Spleen (tissue), 7 donors: ENCODE measurements around the gene PLCB2.

ENCODE experiments used
- POLR2A ChIP-seq, 3 donors: fragments of 450-650 bp; IDR thresholded peaks; one replicate each; pipeline ENCODE4 v1.5.1; 2017; ENCODE audit warnings: antibody characterized with exemption in 3 of 3, mild to moderate bottlenecking in 1 of 3
- POLR2AphosphoS5 ChIP-seq, 3 donors: sonication (generic); formaldehyde crosslinking; IDR thresholded peaks; one replicate each; pipeline ENCODE4 v1.5.1; 2017; ENCODE audit warnings: antibody characterized with exemption in 3 of 3
- TF ChIP-seq, protein P1 (sequence below), 11 experiments: fragments of 200-600 bp in 7 of 11; fragments of 450-650 bp in 4 of 11; sonication (generic) in 4 of 11; IDR thresholded peaks in 8 of 11; conservative IDR thresholded peaks in 3 of 11; 1 replicate in 7 of 11; 2 replicates in 4 of 11; pipeline versions ENCODE4 v1.4.0 to v1.8.0; 2016 to 2021; ENCODE audit warnings: antibody characterized with exemption in 11 of 11, inconsistent platforms in 4 of 11, mild to moderate bottlenecking in 1 of 11
- donor health status: DM: no; HTN: no; CAD: no; lungs with moderate emphysema.
- donor health status: DM: no; HTN: no; CAD: no.
- donor health status: DM: no; HTN: no; CAD: no.

DNA sequence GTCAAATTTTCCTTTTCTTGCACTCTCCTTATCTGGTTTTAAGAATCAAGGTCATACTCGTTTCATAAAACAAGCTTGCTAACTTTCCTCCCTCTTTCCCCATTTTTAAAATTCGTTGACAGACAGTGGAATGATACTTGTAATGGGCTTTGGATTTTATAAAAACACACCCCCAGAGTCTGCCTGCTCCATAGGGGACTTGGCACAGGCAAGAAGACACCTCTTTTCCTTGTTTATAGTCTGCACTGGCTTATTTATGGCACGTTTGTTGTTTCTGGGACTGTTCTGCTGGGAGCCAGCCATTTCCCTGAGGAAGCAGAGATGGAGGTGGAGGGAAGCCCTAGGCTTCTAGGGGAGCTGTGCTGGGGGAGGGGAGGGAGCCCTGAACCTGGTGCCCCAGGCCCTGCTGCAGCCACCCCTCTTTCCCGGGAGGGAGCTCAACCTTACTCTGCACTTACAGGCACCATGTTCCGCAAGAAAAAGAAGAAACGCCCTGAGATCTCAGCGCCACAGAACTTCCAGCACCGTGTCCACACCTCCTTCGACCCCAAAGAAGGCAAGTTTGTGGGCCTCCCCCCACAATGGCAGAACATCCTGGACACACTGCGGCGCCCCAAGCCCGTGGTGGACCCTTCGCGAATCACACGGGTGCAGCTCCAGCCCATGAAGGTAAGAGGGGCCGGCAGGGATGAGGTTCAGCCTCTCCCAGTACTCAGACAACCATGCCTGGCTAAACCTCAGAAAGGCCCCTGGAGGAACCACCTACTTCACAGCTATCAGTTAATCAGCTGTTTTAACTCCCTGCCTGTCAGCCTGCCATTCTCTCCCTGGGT is 43.2 kb downstream of the PLCB2 start:
- TF ChIP-seq, protein P1, sequence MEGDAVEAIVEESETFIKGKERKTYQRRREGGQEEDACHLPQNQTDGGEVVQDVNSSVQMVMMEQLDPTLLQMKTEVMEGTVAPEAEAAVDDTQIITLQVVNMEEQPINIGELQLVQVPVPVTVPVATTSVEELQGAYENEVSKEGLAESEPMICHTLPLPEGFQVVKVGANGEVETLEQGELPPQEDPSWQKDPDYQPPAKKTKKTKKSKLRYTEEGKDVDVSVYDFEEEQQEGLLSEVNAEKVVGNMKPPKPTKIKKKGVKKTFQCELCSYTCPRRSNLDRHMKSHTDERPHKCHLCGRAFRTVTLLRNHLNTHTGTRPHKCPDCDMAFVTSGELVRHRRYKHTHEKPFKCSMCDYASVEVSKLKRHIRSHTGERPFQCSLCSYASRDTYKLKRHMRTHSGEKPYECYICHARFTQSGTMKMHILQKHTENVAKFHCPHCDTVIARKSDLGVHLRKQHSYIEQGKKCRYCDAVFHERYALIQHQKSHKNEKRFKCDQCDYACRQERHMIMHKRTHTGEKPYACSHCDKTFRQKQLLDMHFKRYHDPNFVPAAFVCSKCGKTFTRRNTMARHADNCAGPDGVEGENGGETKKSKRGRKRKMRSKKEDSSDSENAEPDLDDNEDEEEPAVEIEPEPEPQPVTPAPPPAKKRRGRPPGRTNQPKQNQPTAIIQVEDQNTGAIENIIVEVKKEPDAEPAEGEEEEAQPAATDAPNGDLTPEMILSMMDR (IDR thresholded peaks at IDR 0.05 in 8 of 11, conservative IDR thresholded peaks at IDR 0.05 in 3 of 11), result no peak
- TF ChIP-seq POLR2AphosphoS5 (IDR thresholded peaks at IDR 0.05) (no peak), POLR2A (IDR thresholded peaks at IDR 0.05) (no peak)
